Endodermal cell (in vitro differentiated cells): ENCODE measurements around the gene ITGA2. TPM values are rescaled to one million over a fixed set of nuclear protein-coding genes. Genes with fewer than 3 reads are reported as not detected.

ENCODE experiments used
- DNase-seq: peaks from one replicate; pipeline ENCODE4 v3.0.0-alpha.2; 2017
- H3K27ac ChIP-seq: 2 replicates; pipeline ENCODE4 v1.5.1; 2013; ENCODE audit warnings: mild to moderate bottlenecking, low read depth, low read length, moderate library complexity
- H3K27me3 ChIP-seq: 2 replicates; pipeline ENCODE4 v1.6.1; 2013; ENCODE audit warnings: mild to moderate bottlenecking, low read length, moderate library complexity; ENCODE audit not compliant: insufficient read depth, control insufficient read depth, poor library complexity, severe bottlenecking
- H3K36me3 ChIP-seq: 2 replicates; pipeline ENCODE4 v1.7.0; 2013; ENCODE audit warnings: mild to moderate bottlenecking, low read length, moderate library complexity; ENCODE audit not compliant: control insufficient read depth, insufficient read depth
- H3K4me1 ChIP-seq: one replicate; pipeline ENCODE4 v1.7.0; 2013; ENCODE audit warnings: low read length; ENCODE audit not compliant: control insufficient read depth, insufficient read depth
- H3K4me3 ChIP-seq: 2 replicates; pipeline ENCODE4 v1.5.1; 2013; ENCODE audit warnings: mild to moderate bottlenecking, low read length, moderate library complexity
- H3K9ac ChIP-seq: 2 replicates; pipeline ENCODE4 v1.6.1; 2013; ENCODE audit warnings: mild to moderate bottlenecking, low read length, moderate library complexity; ENCODE audit not compliant: poor library complexity, severe bottlenecking; ENCODE audit errors: extremely low read depth
- H3K9me3 ChIP-seq: 2 replicates; pipeline ENCODE4 v1.6.1; 2013; ENCODE audit warnings: mild to moderate bottlenecking, low read length, moderate library complexity; ENCODE audit not compliant: control insufficient read depth
- H3K27ac Mint-ChIP-seq: 2 replicates; pipeline ENCODE4 v1.8.0; 2020; ENCODE audit warnings: mixed read lengths
- H3K27me3 Mint-ChIP-seq: 2 replicates; pipeline ENCODE4 v1.8.0; 2021; ENCODE audit warnings: mild to moderate bottlenecking, mixed read lengths; ENCODE audit not compliant: insufficient read depth
- H3K36me3 Mint-ChIP-seq: 2 replicates; pipeline ENCODE4 v1.8.0; 2020; ENCODE audit warnings: low read depth, mixed read lengths
- H3K4me1 Mint-ChIP-seq: 2 replicates; pipeline ENCODE4 v1.8.0; 2020; ENCODE audit warnings: mixed read lengths
- H3K4me3 Mint-ChIP-seq: 2 replicates; pipeline ENCODE4 v1.8.0; 2020; ENCODE audit warnings: mild to moderate bottlenecking, moderate library complexity, mixed read lengths
- H3K9me3 Mint-ChIP-seq: 2 replicates; pipeline ENCODE4 v1.8.0; 2020; ENCODE audit warnings: mild to moderate bottlenecking, mixed read lengths
- CTCF ChIP-seq: fragments of 200-600 bp; sonication (generic); conservative IDR thresholded peaks from 2 replicates; pipeline ENCODE4 v1.5.0; 2021; ENCODE audit warnings: antibody characterized with exemption, mild to moderate bottlenecking
- WGBS, 2 experiments: methylation state at CpG; one replicate each; pipeline versions ENCODE4 v1.1.5 to v1.1.7; 2013; ENCODE audit warnings: missing lambda C conversion rate in 2 of 2, mixed read lengths in 1 of 2; ENCODE audit not compliant: insufficient coverage in 1 of 2, insufficient read length in 1 of 2; 5-methylcytosine and 5-hydroxymethylcytosine counted together
- total RNA-seq, 2 donors: library from RNA; stranded (reverse); fragmentation: NEBNext Ultra II Directional in 1 of 2; extraction: Animal tissue kit (Norgen Biotek cat#: 25700) in 1 of 2; gene quantifications; 2 replicates in 1 of 2; 3 replicates in 1 of 2; pipeline ENCODE4 v1.2.1, GENCODE V29; 2021

The ITGA2 gene
- total RNA-seq, 2 donors from 2014 or later, result 1.3 to 4.0 TPM

- Histone ChIP-seq H3K27ac (no peak overlapping the region), H3K9me3 (no peaks in the 10 kb centered on the region), H3K36me3 (no peaks in the 10 kb centered on the region), H3K9ac (no peak overlapping the region), H3K4me1 (no peaks in the 10 kb centered on the region), H3K4me3 (no peak overlapping the region), H3K27me3 (no peaks in the 10 kb centered on the region)
- Mint-ChIP-seq H3K27ac (no peak overlapping the region), H3K4me3 (no peak overlapping the region), H3K36me3 (no peaks in the 10 kb centered on the region), H3K4me1 (no peaks in the 10 kb centered on the region), H3K27me3 (no peaks in the 10 kb centered on the region), H3K9me3 (no peaks in the 10 kb centered on the region)
- TF ChIP-seq CTCF, result no peak
- no peak for DNase-seq
- WGBS, 2 experiments, result 93 to 100% methylated on average over 1 to 2 of the region's 2 CpGs
Measured at GRCh38 chr5:53030893-53031292, 41.7 kb downstream of the ITGA2 start.

- H3K4me3 Mint-ChIP-seq, result no peak overlapping the region
- H3K27me3 ChIP-seq, result no peaks in the 10 kb centered on the region
- no peak overlapping the region for H3K4me3 ChIP-seq
- H3K9ac ChIP-seq, result no peak overlapping the region
- no peaks in the 10 kb centered on the region for H3K36me3 Mint-ChIP-seq
- no peak for DNase-seq
- TF ChIP-seq CTCF, result no peak
- 96% methylated on average over 4 of the region's 4 CpGs; no CpG with 5 or more reads in 1 of the 2 experiments for WGBS, 2 experiments
- no peak overlapping the region for H3K27ac ChIP-seq
- H3K36me3 ChIP-seq, result no peaks in the 10 kb centered on the region
- no peak overlapping the region for H3K27ac Mint-ChIP-seq
- H3K4me1 ChIP-seq, result no peaks in the 10 kb centered on the region
- no peaks in the 10 kb centered on the region for H3K9me3 Mint-ChIP-seq
- H3K4me1 Mint-ChIP-seq, result no peaks in the 10 kb centered on the region
- no peaks in the 10 kb centered on the region for H3K27me3 Mint-ChIP-seq
- no peaks in the 10 kb centered on the region for H3K9me3 ChIP-seq
Measured at GRCh38 chr5:53031695-53032096, 42.5 kb downstream of the ITGA2 start.

- 89% methylated on average over 2 of the region's 2 CpGs; no CpG with 5 or more reads in 1 of the 2 experiments for WGBS, 2 experiments
- Histone ChIP-seq H3K27me3 (no peaks in the 10 kb centered on the region), H3K9me3 (no peaks in the 10 kb centered on the region), H3K4me3 (no peak overlapping the region), H3K9ac (no peak overlapping the region), H3K36me3 (no peaks in the 10 kb centered on the region), H3K4me1 (no peaks in the 10 kb centered on the region), H3K27ac (no peak overlapping the region)
- Mint-ChIP-seq H3K9me3 (no peaks in the 10 kb centered on the region), H3K4me1 (no peaks in the 10 kb centered on the region), H3K4me3 (no peak overlapping the region), H3K36me3 (no peaks in the 10 kb centered on the region), H3K27ac (no peak overlapping the region), H3K27me3 (no peaks in the 10 kb centered on the region)
- no peak for TF ChIP-seq CTCF
- no peak for DNase-seq
Measured at GRCh38 chr5:53032188-53032587, 43.0 kb downstream of the ITGA2 start.
